OCI-LY7 (cell line): ENCODE results near the gene RPA1. TPM values are rescaled to one million over a fixed set of nuclear protein-coding genes. Genes with fewer than 3 reads are reported as not detected.

Source experiments
- Bru-seq: library from RNA; stranded (reverse); fragments of 400-500 nt; gene quantifications from one replicate; lab custom pipeline; 2021; lab: Mats Ljungman, UMichigan
- BruChase-seq, 2 experiments: library from RNA; stranded (reverse); fragments of 400-500 nt; gene quantifications; one replicate each; lab custom pipeline; 2021; lab: Mats Ljungman, UMichigan
- BruUV-seq: library from RNA; stranded (reverse); fragments of 400-500 nt; replicated peaks from 2 replicates; lab custom pipeline; 2021; lab: Mats Ljungman, UMichigan
- CTCF ChIA-PET: fragments of 300-600 bp; sonication (Branson Sonifier 250); formaldehyde crosslinking; loops from one replicate; lab custom pipeline; 2022; ENCODE audit warnings: antibody characterized with exemption; ENCODE audit not compliant: unreplicated experiment; lab: Charles Lee
- POLR2A ChIA-PET: fragments of 300-600 bp; sonication (Branson Sonifier 250); formaldehyde crosslinking; loops from one replicate; lab custom pipeline; 2022; ENCODE audit warnings: antibody characterized with exemption; lab: Charles Lee
- DNase-seq: peaks from one replicate; pipeline ENCODE4 v3.0.0-alpha.2; 2015; ENCODE audit warnings: low spot score
- H2AFZ ChIP-seq: fragments of 200-600 bp; sonication (generic), shearing (Covaris generic); 2 replicates; pipeline ENCODE4 v1.6.1; 2014; ENCODE audit warnings: mild to moderate bottlenecking, antibody characterized with exemption, low read length, moderate library complexity
- H3K27ac ChIP-seq: fragments of 200-600 bp; sonication (generic); 2 replicates; pipeline ENCODE4 v1.5.1; 2014; ENCODE audit warnings: mixed run types, low read depth, mild to moderate bottlenecking, moderate library complexity, low read length, inconsistent platforms; ENCODE audit not compliant: poor library complexity, severe bottlenecking
- H3K36me3 ChIP-seq: fragments of 200-600 bp; sonication (generic); 2 replicates; pipeline ENCODE4 v1.6.1; 2014; ENCODE audit warnings: mild to moderate bottlenecking, antibody characterized with exemption, low read length, moderate library complexity, mixed read lengths; ENCODE audit not compliant: insufficient read depth
- H3K4me1 ChIP-seq: fragments of 200-600 bp; sonication (generic); 2 replicates; pipeline ENCODE4 v1.5.1; 2014; ENCODE audit warnings: mild to moderate bottlenecking, low read length; ENCODE audit not compliant: insufficient read depth, poor library complexity, severe bottlenecking
- H3K4me2 ChIP-seq: fragments of 200-600 bp; sonication (generic); 2 replicates; pipeline ENCODE4 v1.6.1; 2014; ENCODE audit warnings: mild to moderate bottlenecking, low read length
- H3K4me3 ChIP-seq: fragments of 200-600 bp; sonication (generic); 2 replicates; pipeline ENCODE4 v1.5.1; 2014; ENCODE audit warnings: mild to moderate bottlenecking, low read depth, low read length; ENCODE audit not compliant: poor library complexity, severe bottlenecking
- H3K79me2 ChIP-seq: fragments of 200-600 bp; sonication (generic); 2 replicates; pipeline ENCODE4 v1.6.1; 2016; ENCODE audit warnings: low read depth, mild to moderate bottlenecking, low read length, moderate library complexity, mixed read lengths; ENCODE audit not compliant: insufficient read depth
- H3K9me2 ChIP-seq: fragments of 200-600 bp; sonication (generic); 2 replicates; pipeline ENCODE4 v1.6.1; 2016; ENCODE audit warnings: mild to moderate bottlenecking, low read length, mixed read lengths; ENCODE audit not compliant: insufficient read depth
- H3K9me3 ChIP-seq: fragments of 200-600 bp; sonication (generic); 2 replicates; pipeline ENCODE4 v1.6.1; 2014; ENCODE audit warnings: mild to moderate bottlenecking, mixed run types, low read length, mixed read lengths
- H4K20me1 ChIP-seq: fragments of 200-600 bp; sonication (generic); 2 replicates; pipeline ENCODE4 v1.6.1; 2014; ENCODE audit warnings: mild to moderate bottlenecking, antibody characterized with exemption, low read length, moderate library complexity, mixed read lengths; ENCODE audit not compliant: insufficient read depth
- CTCF ChIP-seq: fragments of 200-600 bp; sonication (generic); conservative IDR thresholded peaks from 2 replicates; pipeline ENCODE4 v1.5.1; 2014; ENCODE audit warnings: mild to moderate bottlenecking, antibody characterized with exemption, low read length, moderate library complexity, mixed read lengths
- EZH2phosphoT487 ChIP-seq: fragments of 200-600 bp; sonication (generic); IDR thresholded peaks from 2 replicates; pipeline ENCODE4 v1.6.1; 2018; ENCODE audit warnings: low read depth, borderline replicate concordance, mild to moderate bottlenecking, mixed run types, antibody characterized with exemption, low read length, moderate library complexity, mixed read lengths
- intact Hi-C: fragments of 100-400 bp; cut with micrococcal nuclease; formaldehyde crosslinking; loops from one replicate; pipeline ENCODE4 v1.10.0; 2022; ENCODE audit not compliant: unreplicated experiment
- long read RNA-seq: library from polyadenylated mRNA; stranded (forward); transcript quantifications from one replicate; pipeline ENCODE4 v2.0.0, GENCODE V29; 2022
- total RNA-seq, 2 experiments: library from RNA; depleted of rRNA in 1 of 2; stranded (reverse); fragments of >200 nt in 1 of 2; shearing (Covaris generic) in 1 of 2; gene quantifications; 2 replicates each; pipeline ENCODE4 v1.2.3, GENCODE V29; 2014 to 2022

RPA1 gene
- total RNA-seq (2014; rRNA removed; shearing (Covaris generic)) (55.5 and 90.2 TPM in 2 replicates), total RNA-seq (2022) (184 and 196 TPM in 2 replicates), Bru-seq, nascent RNA (percentile 76 among the genes with signal in this experiment), BruChase-seq, experiment 1, labeled RNA remaining after a 6-hour chase (percentile 88 among the genes with signal in this experiment), BruChase-seq, experiment 2, labeled RNA remaining after a 2-hour chase (percentile 80 among the genes with signal in this experiment)
- long read RNA-seq, full-length matches to known transcripts: 402 of 480 reads
- long read RNA-seq, partial matches to known transcripts: 46 of 480 reads
- long read RNA-seq, other reads (novel, unspliced or antisense): 32 of 480 reads

GRCh38 chr17:1829592-1830257 lies at the start of gene RPA1, which contains the start of gene SMYD4:
TSS of gene RPA1 (plus strand) at chr17:1830005. CDS start at chr17:1830094, 89 bp downstream.
TSS of gene SMYD4 (minus strand) at chr17:1829902. CDS start at chr17:1827994, 1,908 bp downstream.
- CTCF ChIA-PET: interaction anchor here (0.6 kb wide), 1 partner anchor 13 kb away, joined by 3 read pairs; no protein-coding TSS in a partner anchor
- peaks cover 63% of the 10 kb centered on the region for H3K79me2 ChIP-seq
- peaks cover 45% of the 10 kb centered on the region for H3K4me1 ChIP-seq
- peaks cover 10% of the 10 kb centered on the region; the same call in 1 of the 2 replicates for H4K20me1 ChIP-seq
- TF ChIP-seq EZH2phosphoT487: no peak
- no peak for TF ChIP-seq CTCF
- peaks cover 61% of the 10 kb centered on the region for H3K36me3 ChIP-seq
- intact Hi-C loops: loop anchor here (5.0 kb wide), 1 partner anchor 107 kb away; the partner anchor contains the start of gene WDR81
- no TSS peak for BruUV-seq
- peak within 1 kb of the TSS; percentile 78 for H3K4me3 ChIP-seq
- no peaks in the 10 kb centered on the region for H3K9me2 ChIP-seq
- no peaks in the 10 kb centered on the region for H3K9me3 ChIP-seq
- POLR2A ChIA-PET: interaction anchor here (0.6 to 1.4 kb wide), 5 partner anchors 23 to 627 kb away, joined by 3 to 5 read pairs (median 3); no protein-coding TSS in a partner anchor
- H2AFZ ChIP-seq: peak within 1 kb of the TSS; percentile 57
- peak within 1 kb of the TSS; percentile 70 for H3K27ac ChIP-seq
- peak within 1 kb of the TSS; percentile 95 for H3K4me2 ChIP-seq
- DNase-seq: peak; percentile 92

GRCh38 chr17:1782171-1782567 lies 47.6 kb upstream of the RPA1 start:
- BruUV-seq: no TSS peak
- H3K4me2 ChIP-seq: no peak overlapping the region
- H3K27ac ChIP-seq: no peak overlapping the region
- no peak overlapping the region for H2AFZ ChIP-seq
- H3K9me2 ChIP-seq: no peaks in the 10 kb centered on the region
- no peaks in the 10 kb centered on the region for H3K9me3 ChIP-seq
- intact Hi-C loops: no loop called here
- no peaks in the 10 kb centered on the region for H3K4me1 ChIP-seq
- ChIA-PET POLR2A (interaction anchor here (0.6 kb wide), 1 partner anchor 78 kb away, joined by 5 read pairs; no protein-coding TSS in a partner anchor), CTCF (interaction anchor here (0.5 kb wide), 1 partner anchor 37 kb away, joined by 3 read pairs; no protein-coding TSS in a partner anchor)
- no peaks in the 10 kb centered on the region for H4K20me1 ChIP-seq
- H3K36me3 ChIP-seq: peaks cover 81% of the 10 kb centered on the region
- no peak for TF ChIP-seq CTCF
- TF ChIP-seq EZH2phosphoT487: no peak
- no peaks in the 10 kb centered on the region for H3K79me2 ChIP-seq
- no peak overlapping the region for H3K4me3 ChIP-seq
- no peak for DNase-seq
